Activated T-cell treated with anti-CD3 and anti-CD28 coated beads for 4 hours (primary cell): ENCODE results near the gene ZMYND10.
A peak's percentile ranks its signal among the peaks of the same experiment; 100 is the strongest.

Source experiments
- DNase-seq: peaks from one replicate; pipeline ENCODE4 v3.0.0-alpha.2; 2020

ZMYND10 gene

DNA sequence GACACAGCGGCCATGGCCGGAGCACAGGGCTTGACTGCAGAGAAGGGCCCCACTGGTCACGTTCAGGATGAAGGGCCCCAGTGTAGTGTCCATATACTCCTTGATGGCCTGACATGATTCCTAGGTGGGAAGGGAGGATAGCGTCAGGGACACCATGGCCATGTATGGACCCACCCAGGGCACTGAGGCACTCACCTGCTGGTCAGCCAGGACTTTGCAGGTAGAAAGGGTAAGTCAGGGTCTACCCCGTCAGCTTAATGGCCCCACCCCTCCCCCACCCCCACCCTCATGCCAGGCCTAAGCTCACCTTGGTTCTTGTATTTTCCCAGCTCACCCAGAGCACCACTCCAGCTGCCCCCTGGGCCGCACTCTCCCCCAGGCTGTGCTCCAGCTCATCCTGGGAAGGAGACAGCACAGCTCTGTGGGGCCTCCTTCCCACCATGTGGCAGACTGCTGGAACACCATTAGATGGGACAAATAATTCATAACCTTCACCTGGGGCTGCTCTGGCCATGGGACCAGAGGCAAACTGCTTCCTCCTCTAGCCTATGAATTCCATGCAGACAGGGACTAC lies 44.8 kb downstream of the ZMYND10 start:
- no peak for DNase-seq

DNA sequence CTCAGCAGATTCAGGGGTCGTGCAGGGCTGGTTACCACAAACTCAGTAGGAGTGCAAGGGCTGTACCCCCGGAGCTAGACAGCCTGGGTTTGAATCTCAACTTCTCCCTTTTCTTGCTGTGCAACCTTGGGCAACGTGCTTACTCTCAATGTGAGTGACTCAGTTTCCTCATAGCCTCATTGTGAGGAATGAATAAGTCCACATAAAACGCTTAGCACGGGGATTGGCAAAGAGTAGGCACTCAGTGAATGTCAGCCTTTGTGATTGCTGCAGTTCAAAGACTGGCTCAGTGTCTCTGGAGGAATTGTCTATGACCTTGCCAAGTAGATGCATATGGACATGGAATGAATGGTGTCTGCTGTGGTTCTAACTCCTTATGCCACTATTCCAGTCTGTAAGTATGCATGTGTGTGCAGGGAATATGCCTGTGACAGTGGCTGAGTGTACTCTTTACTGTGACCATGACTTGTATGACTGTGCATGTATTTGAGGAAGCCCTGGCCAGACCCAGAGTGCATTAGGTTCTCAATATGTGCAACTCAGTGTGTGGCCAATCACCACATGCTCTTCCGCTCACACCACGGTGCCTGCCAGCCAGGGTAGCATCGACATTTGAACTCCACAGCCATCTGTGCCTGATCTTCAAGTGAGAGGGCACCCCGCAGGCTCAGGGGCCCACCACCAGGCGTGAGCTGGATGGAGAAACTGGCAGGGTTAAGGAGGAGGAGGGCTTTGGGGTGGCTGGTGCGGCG lies 45.4 kb downstream of the ZMYND10 start:
- no peak for DNase-seq

DNA sequence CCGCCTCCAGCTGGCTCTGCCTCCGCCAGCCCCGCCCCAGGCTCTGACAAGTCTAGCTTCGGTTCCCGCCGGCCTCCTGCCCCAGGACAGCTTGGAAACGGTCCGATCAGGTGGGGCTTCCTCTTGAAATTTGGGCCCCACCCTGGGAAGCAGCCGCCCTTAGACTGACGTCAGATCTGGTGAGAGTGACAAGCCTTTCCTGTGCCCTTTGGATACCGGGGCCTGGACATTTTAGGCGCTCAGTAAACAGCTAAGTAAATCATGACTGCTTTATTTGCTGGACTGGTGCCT lies 45.9 kb downstream of the ZMYND10 start:
- no peak for DNase-seq

DNA sequence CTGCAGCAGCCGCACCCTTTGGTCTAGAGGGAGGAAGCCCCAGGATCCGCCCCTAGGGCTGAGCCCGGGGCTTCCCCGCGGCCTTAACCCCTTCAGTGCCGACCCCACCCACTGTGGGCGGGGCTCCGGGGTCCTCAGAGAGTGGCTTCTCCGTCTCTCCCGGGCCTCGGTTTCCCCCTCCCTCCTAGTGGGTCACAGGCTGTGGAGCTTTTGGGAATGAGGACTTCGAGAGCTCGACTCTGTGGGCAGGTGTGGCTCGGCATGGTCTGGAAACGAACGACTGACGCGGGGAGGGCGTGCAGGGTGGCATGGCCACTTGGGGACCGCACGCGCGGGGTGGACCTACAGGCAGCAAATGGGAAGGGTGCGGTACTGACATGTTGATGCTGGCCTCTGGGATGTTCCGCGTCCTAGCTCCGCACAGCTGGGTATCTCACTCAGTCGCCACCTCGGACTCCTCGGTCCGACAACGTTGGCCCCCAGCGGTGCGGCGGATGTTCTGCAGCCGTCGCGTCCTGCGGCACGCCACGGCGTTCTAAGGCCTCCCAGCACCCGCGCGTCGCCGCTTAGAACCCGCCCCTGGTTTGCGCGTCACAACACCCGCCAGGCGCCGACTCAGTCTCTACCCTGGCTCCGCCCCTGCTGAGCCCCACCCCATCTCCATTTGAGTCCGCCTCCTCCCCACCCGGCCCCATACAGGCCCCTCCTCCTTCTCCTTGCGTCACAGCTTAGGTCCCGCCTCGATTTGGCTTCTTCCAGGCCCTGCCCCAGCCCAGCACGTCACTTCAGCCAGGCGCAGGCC lies 46.5 kb downstream of the ZMYND10 start, which contains the start of the genes HYAL3 and NAA80:
HYAL3 (minus strand) TSS at position 570 of the 802 bp plus-strand sequence. CDS start 3,803 bp downstream, outside the sequence.
NAA80 (minus strand) TSS at position 570 of the 802 bp plus-strand sequence. CDS start 1,942 bp downstream, outside the sequence.
- DNase-seq: peak; percentile 99

DNA sequence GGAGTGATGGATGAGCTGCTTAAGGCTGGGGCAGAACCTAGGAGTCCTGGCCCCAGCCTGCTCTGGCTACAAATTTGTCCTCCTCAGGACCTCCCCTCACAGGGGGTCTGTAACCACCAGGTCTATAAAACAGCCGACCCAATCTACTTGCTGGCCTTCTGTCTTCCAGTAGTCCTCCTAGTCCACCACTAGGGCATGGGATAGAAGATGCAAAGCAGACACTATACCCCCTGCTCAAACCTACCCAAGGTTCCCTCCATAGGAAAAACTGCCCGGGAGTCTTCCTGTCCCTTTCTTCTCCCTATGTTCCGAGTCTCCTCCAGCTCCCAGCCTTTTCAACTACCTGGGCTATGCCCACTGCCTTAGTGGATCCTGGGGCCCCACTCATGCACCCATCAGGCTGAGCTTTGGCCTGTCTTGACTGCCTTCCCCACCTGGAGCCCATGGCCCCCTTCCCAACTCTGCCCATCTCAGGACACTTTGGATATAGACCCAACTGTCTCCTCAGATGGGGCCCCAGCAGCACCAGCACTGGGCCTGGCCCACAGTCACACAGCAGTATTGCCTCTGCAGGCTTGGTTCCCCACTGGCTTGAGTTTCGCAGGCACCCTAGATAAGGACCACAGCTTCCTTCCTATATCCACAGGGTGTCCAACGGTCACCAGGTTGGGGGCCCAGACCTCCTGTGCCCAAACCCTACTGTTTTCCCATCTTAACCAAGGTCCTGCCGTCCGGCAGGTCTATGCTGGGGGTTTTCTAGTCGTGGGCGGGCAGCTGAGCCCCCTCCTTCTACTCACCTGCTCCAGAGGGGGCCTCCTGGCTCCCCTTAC lies 47.4 kb downstream of the ZMYND10 start:
- DNase-seq: no peak

DNA sequence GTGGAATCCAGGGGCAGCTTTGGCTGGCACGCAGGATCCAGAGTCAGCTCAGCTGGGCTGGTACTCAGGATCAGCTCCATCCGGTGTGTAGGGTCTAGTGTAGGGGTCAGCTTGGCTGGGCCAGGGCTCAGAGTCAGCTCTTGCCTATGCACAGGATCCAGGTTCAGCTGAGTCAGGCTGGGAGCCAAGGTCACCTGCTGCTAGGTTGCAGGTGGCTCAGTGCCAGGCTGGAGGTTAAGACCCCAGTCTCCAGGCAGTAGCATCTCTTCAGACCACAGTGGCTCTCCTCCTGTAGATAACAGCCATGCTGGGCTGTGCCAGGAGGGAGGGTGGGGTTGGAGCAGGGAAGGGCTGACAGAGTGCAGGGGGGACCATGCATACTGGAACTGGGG lies 48.2 kb downstream of the ZMYND10 start:
- no peak for DNase-seq

DNA sequence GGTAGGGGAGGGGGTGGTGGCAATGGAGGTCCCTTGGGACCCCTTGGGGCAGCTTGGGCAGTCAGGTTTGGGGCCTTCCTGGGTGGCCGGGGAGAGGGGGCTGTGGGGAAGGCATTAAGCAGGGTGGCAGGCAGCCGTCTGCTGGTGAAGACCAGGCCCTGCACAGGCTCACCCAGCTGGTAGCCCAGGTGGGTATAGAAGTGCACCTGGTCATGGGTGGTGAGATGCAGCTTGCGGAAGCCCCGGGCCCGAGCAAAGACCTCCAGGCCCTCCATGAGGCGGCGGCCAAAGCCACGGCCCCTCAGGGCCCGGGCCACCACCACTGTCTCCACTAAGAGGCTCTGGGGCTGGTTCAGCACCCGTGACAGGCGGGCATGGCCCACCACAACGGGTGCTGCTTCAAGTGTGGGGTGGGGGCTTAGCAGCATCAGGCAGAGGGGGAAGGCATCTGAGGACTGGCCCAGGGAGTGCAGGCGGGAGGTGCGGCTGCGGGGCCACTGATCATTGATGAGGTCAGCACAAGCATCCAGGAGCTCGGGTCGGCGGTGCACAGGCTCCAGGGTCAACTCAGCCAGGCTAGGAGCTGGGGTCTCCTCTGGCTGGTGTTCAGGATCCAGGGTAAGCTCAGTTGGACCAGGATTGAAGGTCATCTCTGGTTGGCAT lies 48.7 kb downstream of the ZMYND10 start:
- no peak for DNase-seq

DNA sequence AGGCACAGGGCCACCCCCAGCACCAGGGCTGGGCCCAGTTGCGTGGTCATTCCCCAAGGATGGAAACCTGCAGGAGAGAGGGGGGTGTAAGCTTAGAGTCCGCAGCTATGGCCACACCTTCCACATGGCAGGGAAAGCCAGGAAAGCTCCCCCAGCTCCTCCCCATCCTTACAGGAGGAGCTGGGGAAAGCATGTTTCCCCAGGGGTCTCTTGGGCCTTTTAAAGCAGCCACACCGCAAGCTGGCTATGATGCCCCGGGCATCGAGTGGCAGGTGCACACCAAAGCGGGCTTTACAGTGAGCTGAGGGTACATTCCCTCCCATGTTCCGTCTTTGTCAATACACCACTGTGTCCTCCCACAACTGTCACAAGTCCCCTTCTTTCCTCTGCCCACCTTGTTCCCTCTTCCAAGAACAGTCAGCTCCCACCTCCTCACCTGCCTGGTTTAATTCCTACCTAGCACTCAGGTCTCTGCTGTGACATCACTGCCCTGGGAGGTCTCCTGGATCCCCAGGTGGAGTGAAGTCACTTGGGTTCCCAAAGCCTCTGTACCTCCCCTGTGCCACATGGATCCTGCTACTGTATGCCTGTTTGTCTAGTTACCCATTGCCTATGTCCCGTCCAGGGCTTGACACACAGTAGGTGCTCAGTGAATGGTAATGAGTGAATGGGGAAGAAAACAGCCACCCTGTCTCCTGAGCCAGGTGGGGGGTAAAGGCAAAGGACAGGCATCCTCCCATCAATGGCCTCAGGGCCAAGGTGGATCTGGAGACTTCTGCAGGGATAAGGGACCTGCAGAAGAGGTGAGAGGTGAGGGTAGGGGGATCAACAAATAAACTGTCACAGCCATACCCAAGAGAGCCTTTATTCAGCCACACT lies 49.7 kb downstream of the ZMYND10 start:
- no peak for DNase-seq

DNA sequence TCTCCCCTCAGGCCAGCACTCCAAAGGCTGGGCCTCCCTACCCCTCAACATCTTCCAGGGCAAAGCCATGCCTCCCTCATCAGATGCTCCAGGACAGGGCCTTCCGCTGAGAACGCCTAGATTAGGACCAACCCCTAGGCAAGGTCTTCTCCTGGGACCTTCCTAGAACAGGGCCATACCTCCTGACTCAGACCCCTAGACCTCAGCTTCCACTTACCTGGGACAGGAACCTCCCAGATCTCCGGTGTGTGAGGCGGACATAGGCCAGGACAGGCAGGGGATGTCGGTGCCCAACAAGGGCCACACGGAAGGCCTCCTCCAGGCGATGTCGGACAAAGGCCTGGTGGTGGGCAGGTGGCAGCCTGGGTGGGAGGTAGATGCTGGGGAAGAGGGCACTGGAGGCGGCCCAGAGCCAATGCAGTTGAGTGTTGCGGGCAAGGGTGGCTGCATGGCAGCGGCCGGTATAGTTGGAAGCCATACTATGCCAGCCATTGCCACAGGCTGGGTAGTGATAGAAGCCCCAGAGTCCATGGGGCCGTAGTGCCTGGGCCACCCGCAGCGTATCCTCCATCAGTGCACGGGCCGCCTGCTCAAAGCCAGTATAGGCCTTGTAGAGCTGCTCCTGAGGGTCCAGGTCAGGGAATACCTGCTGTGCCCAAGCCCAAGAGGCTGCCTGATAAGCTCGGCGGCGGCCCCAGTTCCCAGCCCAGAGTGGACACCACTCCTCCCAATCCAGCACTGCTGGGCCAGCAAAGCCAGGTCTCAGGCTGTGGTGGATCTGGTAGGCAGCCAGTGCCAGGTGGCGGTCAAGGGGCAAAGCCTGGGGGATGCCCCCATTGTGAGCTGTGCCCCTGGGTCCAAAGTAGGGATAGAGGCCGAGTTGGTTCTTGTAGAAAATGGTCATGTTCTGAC lies 50.8 kb downstream of the ZMYND10 start:
- DNase-seq: no peak

DNA sequence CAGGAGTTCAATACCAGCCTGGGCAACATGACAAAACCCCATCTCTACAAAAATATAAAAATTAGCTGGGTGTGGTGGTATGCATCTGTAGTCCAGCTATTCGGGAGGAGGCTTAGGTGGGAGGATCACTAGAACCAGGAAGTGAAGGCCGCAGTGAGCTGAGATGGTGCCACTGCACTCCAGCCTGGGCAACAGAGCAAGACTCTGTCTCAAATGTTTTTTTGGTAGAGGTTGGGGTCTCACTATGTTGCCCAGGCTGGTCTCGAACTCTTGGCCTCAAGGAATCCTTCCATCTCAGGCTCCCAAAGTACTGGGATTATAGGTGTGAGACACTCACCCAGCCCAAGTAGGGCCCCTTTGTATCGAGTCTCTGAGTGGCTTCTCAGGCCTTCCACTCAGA lies 51.4 kb downstream of the ZMYND10 start:
- no peak for DNase-seq

DNA sequence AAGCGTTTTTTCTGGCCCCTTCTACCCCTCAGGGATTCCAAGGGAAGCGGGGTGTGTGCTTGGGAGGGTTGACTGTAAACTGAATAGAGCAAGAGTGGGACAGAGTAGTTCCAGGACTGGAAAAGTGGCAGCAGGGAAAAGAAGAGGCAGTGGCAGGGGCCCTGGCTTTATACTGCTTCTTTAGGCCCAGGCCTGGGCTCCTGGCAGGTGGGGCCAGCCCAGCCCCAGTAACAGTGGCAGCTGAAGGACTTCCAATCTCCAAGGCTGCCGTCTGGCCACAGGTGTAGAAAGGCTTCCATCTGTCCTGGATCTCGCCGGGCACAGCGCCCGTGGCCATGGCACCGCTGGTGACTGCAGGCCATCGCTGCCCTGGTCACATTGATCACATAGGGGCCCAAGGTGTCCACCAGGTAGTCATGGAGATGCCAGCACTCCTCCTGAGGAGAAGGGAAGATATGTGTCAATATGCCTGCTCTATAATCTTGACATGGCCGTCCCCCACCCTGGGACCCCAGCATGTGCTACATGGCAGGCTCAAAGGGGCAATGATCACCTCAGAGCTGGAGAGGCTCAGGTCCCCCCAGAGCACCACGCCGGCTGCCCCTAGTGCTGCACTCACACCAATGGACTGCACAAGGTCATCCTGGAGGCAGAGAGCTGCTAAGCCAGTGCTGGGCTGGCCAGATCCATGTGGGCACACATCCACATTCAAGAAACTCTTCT lies 52.3 kb downstream of the ZMYND10 start:
- no peak for DNase-seq

DNA sequence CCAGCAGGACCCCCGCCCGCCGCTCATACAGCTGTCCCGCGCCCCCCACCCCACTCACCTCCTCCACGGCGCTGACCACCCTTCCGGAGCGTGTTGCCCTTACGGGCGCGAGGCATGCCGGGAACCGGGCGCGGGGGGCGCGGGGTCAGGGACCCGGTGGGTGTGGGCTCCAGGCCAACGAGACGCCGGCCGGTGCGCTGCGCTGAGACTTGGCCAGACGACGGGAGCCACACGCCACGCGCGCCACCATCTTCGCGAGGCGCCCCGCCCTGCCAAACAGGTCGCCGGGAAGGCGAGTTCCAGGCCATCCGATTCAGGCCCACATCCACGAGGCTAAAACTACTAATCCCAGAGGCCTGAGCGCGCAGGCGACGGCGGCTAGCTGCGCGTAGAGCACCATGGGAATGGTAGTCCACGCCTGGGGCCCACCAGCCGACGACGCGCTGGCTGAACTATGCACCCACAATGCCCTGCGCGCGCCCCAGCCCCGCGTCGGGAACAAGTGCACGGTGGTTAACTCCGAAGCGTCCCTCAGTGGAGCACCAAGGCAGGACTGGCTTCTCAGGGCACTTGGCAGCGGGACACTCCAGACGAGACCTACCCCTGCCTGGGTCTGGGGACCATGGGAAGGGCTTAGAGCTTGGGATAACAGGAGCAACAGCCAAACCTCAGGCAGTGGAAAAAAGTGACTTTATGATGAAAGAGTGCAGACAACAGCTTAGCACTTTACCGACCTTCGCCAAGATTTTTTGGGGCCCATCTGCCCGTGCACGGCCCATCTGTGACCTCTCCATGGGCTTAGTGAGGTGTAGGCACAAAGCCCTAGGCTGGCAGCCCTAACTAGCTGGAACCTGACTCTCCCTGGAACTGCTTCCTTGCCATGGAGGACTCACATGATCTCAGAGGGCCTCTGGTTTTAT lies 53.1 kb downstream of the ZMYND10 start, which contains the start of gene IFRD2:
IFRD2 (minus strand) TSS at position 271 of the 920 bp plus-strand sequence; CDS start at position 116, 155 bp downstream.
- DNase-seq: peak; percentile 90
